HEK293 (cell line): ENCODE results near the gene SELENBP1.
A peak's percentile ranks its signal among the peaks of the same experiment; 100 is the strongest.

Experiments used
- ATF2 ChIP-seq: fragments of 450-650 bp; formaldehyde crosslinking; IDR thresholded peaks from 2 replicates; pipeline ENCODE4 v1.5.1; 2016; ENCODE audit warnings: missing biosample characterization, missing genetic modification characterization, low read depth
- BCL11B ChIP-seq: fragments of 450-650 bp; formaldehyde crosslinking; IDR thresholded peaks from 2 replicates; pipeline ENCODE4 v1.5.1; 2016; ENCODE audit warnings: low read depth, missing biosample characterization, missing genetic modification characterization
- IKZF3 ChIP-seq: fragments of 450-650 bp; IDR thresholded peaks from 2 replicates; pipeline ENCODE4 v1.5.0; 2018; ENCODE audit warnings: missing biosample characterization, mild to moderate bottlenecking, missing genetic modification characterization, moderate library complexity
- INSM2 ChIP-seq: fragments of 450-650 bp; formaldehyde crosslinking; IDR thresholded peaks from 2 replicates; pipeline ENCODE4 v1.5.1; 2016; ENCODE audit warnings: missing biosample characterization, missing genetic modification characterization
- KLF10 ChIP-seq: fragments of 450-650 bp; IDR thresholded peaks from 2 replicates; pipeline ENCODE4 v1.5.1; 2018; ENCODE audit warnings: missing biosample characterization, mild to moderate bottlenecking, missing genetic modification characterization
- KLF17 ChIP-seq: fragments of 450-650 bp; formaldehyde crosslinking; IDR thresholded peaks from 2 replicates; pipeline ENCODE4 v1.5.1; 2016; ENCODE audit warnings: missing biosample characterization, missing genetic modification characterization
- PRDM4 ChIP-seq: fragments of 450-650 bp; formaldehyde crosslinking; IDR thresholded peaks from 2 replicates; pipeline ENCODE4 v1.5.1; 2017; ENCODE audit warnings: missing biosample characterization, missing genetic modification characterization
- SP7 ChIP-seq: fragments of 450-650 bp; formaldehyde crosslinking; IDR thresholded peaks from 2 replicates; pipeline ENCODE4 v1.5.1; 2016; ENCODE audit warnings: missing biosample characterization, missing genetic modification characterization
- TCF7L2 ChIP-seq: IDR thresholded peaks from 2 replicates; pipeline ENCODE4 v1.6.1; 2011; ENCODE audit warnings: low read depth, mild to moderate bottlenecking, inconsistent platforms, low read length, moderate library complexity, borderline replicate concordance
- TRIM28 ChIP-seq: IDR thresholded peaks from 2 replicates; pipeline ENCODE4 v1.6.1; 2011; ENCODE audit warnings: low read length, control low read depth, borderline replicate concordance
- ZBTB44 ChIP-seq: fragments of 450-650 bp; IDR thresholded peaks from 2 replicates; pipeline ENCODE4 v1.5.1; 2018; ENCODE audit warnings: missing biosample characterization, mild to moderate bottlenecking, missing genetic modification characterization
- ZBTB8A ChIP-seq: fragments of 450-650 bp; formaldehyde crosslinking; IDR thresholded peaks from 2 replicates; pipeline ENCODE4 v1.5.1; 2016; ENCODE audit warnings: missing biosample characterization, missing genetic modification characterization
- ZNF155 ChIP-seq: fragments of 450-650 bp; formaldehyde crosslinking; IDR thresholded peaks from 2 replicates; pipeline ENCODE4 v1.5.1; 2016; ENCODE audit warnings: missing biosample characterization, missing genetic modification characterization
- ZNF16 ChIP-seq: fragments of 450-650 bp; formaldehyde crosslinking; IDR thresholded peaks from 2 replicates; pipeline ENCODE4 v1.5.1; 2016; ENCODE audit warnings: low read depth, missing biosample characterization, missing genetic modification characterization
- ZNF184 ChIP-seq: fragments of 450-650 bp; IDR thresholded peaks from 2 replicates; pipeline ENCODE4 v1.5.1; 2018; ENCODE audit warnings: missing biosample characterization, mild to moderate bottlenecking, missing genetic modification characterization
- ZNF280D ChIP-seq: fragments of 450-650 bp; formaldehyde crosslinking; IDR thresholded peaks from 2 replicates; pipeline ENCODE4 v1.5.1; 2016; ENCODE audit warnings: missing biosample characterization, missing genetic modification characterization
- ZNF335 ChIP-seq: fragments of 450-650 bp; formaldehyde crosslinking; conservative IDR thresholded peaks from 2 replicates; pipeline ENCODE4 v1.5.1; 2016; ENCODE audit warnings: missing biosample characterization, missing genetic modification characterization
- ZNF398 ChIP-seq: fragments of 450-650 bp; formaldehyde crosslinking; IDR thresholded peaks from 2 replicates; pipeline ENCODE4 v1.5.1; 2017; ENCODE audit warnings: missing biosample characterization, missing genetic modification characterization
- ZNF426 ChIP-seq: fragments of 450-650 bp; formaldehyde crosslinking; IDR thresholded peaks from 2 replicates; pipeline ENCODE4 v1.5.1; 2017; ENCODE audit warnings: missing biosample characterization, missing genetic modification characterization, mild to moderate bottlenecking, inconsistent platforms, moderate library complexity
- ZNF561 ChIP-seq: fragments of 450-650 bp; IDR thresholded peaks from 2 replicates; pipeline ENCODE4 v1.5.1; 2018; ENCODE audit warnings: missing biosample characterization, missing genetic modification characterization, borderline replicate concordance
- ZNF580 ChIP-seq: fragments of 450-650 bp; formaldehyde crosslinking; IDR thresholded peaks from 2 replicates; pipeline ENCODE4 v1.5.1; 2016; ENCODE audit warnings: missing biosample characterization, missing genetic modification characterization
- ZNF610 ChIP-seq: fragments of 450-650 bp; formaldehyde crosslinking; IDR thresholded peaks from 2 replicates; pipeline ENCODE4 v1.5.1; 2016; ENCODE audit warnings: missing biosample characterization, missing genetic modification characterization, borderline replicate concordance
- ZNF664 ChIP-seq: fragments of 450-650 bp; formaldehyde crosslinking; IDR thresholded peaks from 2 replicates; pipeline ENCODE4 v1.5.1; 2016; ENCODE audit warnings: missing biosample characterization, missing genetic modification characterization
- ZNF792 ChIP-seq: fragments of 450-650 bp; formaldehyde crosslinking; IDR thresholded peaks from 2 replicates; pipeline ENCODE4 v1.5.1; 2016; ENCODE audit warnings: missing biosample characterization, missing genetic modification characterization
- ZXDB ChIP-seq: fragments of 450-650 bp; formaldehyde crosslinking; IDR thresholded peaks from 2 replicates; pipeline ENCODE4 v1.5.1; 2016; ENCODE audit warnings: missing biosample characterization, missing genetic modification characterization

SELENBP1 gene

GRCh38 chr1:151327223-151327902 is 45.1 kb downstream of the SELENBP1 start, which contains the start of gene PI4KB (continued):
- no peak for TF ChIP-seq ZNF16 (tag by site-specific recombination)
- no peak for TF ChIP-seq INSM2 (tag by site-specific recombination)
- no peak for TF ChIP-seq PRDM4 (tag by site-specific recombination)
- TF ChIP-seq ZNF580: 0 out of 2 replicates have a peak, but pooled peaks have one; percentile 16
- TF ChIP-seq ZXDB (tag by site-specific recombination): 0 out of 2 replicates have a peak, but pooled peaks have one; percentile 54
- TF ChIP-seq ZNF398: 0 out of 2 replicates have a peak, but pooled peaks have one; percentile 20
- no peak for TF ChIP-seq ZNF610 (tag by site-specific recombination)
- TF ChIP-seq ZNF155 (tag by site-specific recombination): no peak
- TF ChIP-seq ZNF561 (tag by site-specific recombination): peak; percentile 66; the same call in 1 of the 2 replicates
- peak; percentile 59; the same call in 1 of the 2 replicates for TF ChIP-seq ZNF184 (tag by site-specific recombination)
- TF ChIP-seq TCF7L2: no peak
- TF ChIP-seq ATF2: no peak
- TF ChIP-seq ZNF664 (tag by site-specific recombination): no peak
- no peak for TF ChIP-seq ZNF792 (tag by site-specific recombination)
- TF ChIP-seq ZNF280D (tag by site-specific recombination): no peak
- TF ChIP-seq ZBTB44 (tag by site-specific recombination): peak; percentile 38; the same call in 1 of the 2 replicates
- peak; percentile 100 for TF ChIP-seq IKZF3 (tag by site-specific recombination)
- 0 out of 2 replicates have a peak, but pooled peaks have one; percentile 10 for TF ChIP-seq TRIM28
- TF ChIP-seq KLF10 (tag by site-specific recombination): peak; percentile 54; the same call in 1 of the 2 replicates
- TF ChIP-seq SP7 (tag by site-specific recombination): peak; percentile 30; the same call in 1 of the 2 replicates
- peak; percentile 100 for TF ChIP-seq ZNF335 (tag by site-specific recombination)
- 0 out of 2 replicates have a peak, but pooled peaks have one; percentile 9 for TF ChIP-seq ZBTB8A (tag by site-specific recombination)
- no peak for TF ChIP-seq BCL11B (tag by site-specific recombination)
- TF ChIP-seq KLF17 (tag by site-specific recombination): no peak; the same call in 1 of the 2 replicates
- no peak for TF ChIP-seq ZNF426 (tag by site-specific recombination)
